Prostate gland (tissue), 1 donor: ENCODE measurements around the gene CERS6.

Experiments
- POLR2A ChIP-seq: fragments of 450-650 bp; IDR thresholded peaks from one replicate; pipeline ENCODE4 v1.6.1; 2016; ENCODE audit warnings: antibody characterized with exemption, mild to moderate bottlenecking
- POLR2AphosphoS5 ChIP-seq: sonication (generic); formaldehyde crosslinking; IDR thresholded peaks from one replicate; pipeline ENCODE4 v1.6.1; 2017; ENCODE audit warnings: antibody characterized with exemption

DNA sequence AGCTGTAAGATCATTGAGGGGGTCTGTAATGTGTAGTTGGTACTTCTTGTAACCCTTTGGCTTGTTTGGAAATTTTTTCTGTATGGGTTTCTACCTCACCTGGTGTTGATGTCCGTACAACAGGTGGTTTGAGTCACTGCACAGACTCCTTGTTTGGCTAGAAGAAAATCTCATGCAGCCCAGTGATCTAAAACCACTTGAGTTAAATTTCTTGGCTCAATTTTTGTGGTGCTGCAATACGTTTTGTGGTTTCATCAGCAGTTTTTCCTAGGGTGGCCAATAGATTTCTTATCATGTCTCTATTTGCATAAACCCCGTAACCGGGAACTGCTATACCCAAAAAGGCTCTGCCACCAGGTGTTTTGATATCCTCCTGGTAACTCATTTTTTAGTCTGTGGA lies 43.4 kb downstream of the CERS6 start:
- TF ChIP-seq POLR2A (no peak), POLR2AphosphoS5 (no peak)
